Activated CD4-positive, alpha-beta T cell treated with anti-CD3 and anti-CD28 coated beads for 48 hours (primary cell): ENCODE data around the gene EML4.
"Not testable (repeated sequence)": the region's sequence is repeated elsewhere in the genome, so short reads cannot be mapped to it uniquely, and the experiment has no call there.

Source experiments
- DNase-seq: peaks from one replicate; pipeline ENCODE4 v3.0.0-alpha.2; 2020

Gene EML4

DNA sequence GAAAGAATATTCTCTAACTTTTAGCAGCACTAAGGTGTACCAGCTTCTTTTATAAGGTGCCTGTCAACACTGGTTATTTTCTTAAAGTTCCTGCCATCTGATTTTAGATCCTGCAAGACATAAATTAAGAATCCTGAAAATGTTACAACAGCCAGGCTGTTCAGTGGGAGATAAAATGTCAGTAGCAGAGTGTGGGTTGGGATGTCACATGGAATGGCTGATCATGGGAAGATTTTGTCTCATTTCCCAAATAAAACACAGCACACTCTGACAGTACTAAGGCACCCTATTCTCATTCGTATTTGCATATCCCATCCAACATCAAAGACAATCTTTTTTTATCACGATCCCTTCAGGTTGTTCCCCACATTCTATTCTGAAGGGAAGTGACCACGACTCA is 194.3 kb downstream of the EML4 start:
- no peak for DNase-seq

DNA sequence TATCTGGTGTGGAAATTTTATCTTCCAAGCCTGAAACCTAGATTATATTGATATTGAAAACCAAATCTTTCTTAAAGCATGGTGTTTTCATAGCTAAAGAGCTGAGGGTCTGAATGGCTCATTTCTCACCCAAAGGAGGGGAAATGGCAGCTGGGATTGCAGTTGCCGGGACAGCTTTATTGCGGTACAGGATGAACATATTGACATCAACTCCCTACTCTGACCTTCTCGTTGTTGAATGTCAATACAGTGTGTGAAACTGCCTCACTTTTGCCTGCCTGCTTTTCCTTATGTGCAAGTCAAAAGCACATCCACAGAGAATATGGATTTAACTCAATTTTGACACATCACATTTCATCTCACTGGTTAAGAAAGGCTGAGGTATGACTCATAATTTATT is 195.5 kb downstream of the EML4 start:
- no peak for DNase-seq

DNA sequence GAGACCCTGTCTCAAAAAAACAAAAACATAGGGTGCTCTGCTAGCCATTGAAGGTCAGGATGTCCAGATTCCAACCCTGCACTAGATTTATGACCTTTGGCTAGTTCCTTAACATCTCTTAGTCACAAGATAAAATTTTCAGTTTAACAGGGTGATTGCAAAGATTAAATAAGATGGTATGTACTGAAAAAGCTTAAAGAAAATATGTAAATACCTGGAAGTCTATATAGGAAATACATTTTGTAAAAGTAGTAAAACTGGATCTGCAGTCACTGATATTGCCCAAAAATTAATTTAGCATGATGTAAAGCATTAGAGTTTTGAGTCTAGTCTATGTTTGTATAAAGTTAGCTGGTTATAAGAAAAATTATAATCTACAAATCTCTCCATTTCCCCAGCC is 197.3 kb downstream of the EML4 start:
- DNase-seq = no peak

DNA sequence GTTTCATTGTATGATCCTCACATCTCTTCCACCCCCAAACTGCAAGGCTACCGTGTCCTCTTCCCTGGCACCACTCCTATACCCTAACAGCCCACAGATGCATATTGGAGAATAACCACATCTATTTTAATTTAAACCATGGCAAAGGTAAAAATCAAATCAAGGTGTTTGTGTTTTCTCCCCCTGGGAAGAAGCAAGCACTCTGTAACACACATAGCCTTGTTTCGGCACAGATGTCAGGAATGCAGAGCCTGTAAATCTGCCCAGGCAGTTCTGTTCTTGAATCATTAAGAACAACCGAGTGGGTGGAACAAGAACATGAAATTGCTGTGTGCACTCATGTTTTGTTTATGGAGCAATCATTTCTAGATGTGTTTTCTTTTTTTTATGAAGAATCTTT is 198.7 kb downstream of the EML4 start:
- no peak for DNase-seq

DNA sequence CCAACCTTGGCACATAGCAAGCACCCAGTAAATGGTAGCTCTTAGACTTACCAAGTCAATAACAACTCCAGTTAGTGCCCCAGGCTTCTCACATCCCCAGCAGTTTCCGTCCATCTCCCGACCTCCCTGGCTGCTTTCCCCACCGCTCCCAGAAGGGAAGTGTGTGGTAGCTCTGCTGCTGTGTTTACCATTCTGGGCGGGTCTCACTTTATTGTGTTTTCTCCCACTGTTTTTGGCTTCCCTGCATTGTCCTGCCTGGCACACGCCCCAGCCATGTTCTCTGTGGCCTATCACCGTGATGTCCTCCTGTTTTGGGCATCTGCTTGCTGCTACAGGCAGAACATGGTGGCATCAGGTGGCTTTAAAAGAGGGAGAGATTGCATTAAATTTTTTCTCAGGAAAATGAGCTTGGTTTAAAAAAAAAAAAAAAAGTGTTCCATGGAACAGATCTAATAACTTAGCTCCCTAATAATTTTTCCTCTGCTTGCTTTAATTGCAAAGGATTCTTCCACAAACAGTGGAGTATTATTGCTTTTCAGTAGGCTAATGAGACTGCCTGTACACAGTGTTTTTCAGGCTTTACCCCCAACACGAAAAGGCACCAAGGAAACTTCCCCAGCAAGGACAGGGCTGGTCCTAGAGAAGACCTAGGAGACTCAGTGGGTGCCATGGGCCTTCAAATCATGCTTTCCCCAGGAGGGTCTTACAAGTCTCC is 199.8 kb downstream of the EML4 start:
- DNase-seq = no peak

DNA sequence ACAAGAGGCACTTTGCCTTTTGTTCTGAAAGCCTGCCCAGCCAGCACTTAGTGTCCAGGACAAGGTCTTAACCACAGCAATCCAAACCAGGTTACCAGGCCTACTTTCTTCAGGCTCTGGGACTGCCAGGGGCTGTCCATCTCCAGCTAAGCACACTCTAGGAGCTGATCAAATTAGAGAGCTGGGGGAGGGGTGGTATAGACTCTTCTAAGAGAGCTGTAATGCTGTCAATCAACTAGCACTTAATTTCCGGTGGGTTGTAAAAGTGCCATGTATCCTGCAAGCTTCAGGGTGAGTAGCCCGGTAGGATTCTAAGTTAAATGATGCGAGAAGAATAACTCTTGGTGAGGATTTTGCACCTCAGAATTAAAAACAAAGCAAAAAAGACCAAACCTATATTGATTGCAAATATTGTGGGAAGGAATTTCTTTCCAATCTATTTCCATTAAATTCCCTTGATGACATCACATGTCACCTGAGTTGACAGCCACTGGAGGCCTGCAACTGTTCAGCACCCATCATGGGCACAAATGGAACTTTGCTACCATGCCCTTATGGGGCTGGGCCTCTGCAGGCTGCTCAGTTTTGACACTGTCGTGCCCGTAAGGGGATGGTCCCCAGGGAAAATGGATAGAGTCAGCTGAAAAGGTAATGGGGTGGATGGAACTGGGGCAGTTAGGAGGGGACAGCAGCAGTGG is 200.5 kb downstream of the EML4 start:
- DNase-seq = no peak

DNA sequence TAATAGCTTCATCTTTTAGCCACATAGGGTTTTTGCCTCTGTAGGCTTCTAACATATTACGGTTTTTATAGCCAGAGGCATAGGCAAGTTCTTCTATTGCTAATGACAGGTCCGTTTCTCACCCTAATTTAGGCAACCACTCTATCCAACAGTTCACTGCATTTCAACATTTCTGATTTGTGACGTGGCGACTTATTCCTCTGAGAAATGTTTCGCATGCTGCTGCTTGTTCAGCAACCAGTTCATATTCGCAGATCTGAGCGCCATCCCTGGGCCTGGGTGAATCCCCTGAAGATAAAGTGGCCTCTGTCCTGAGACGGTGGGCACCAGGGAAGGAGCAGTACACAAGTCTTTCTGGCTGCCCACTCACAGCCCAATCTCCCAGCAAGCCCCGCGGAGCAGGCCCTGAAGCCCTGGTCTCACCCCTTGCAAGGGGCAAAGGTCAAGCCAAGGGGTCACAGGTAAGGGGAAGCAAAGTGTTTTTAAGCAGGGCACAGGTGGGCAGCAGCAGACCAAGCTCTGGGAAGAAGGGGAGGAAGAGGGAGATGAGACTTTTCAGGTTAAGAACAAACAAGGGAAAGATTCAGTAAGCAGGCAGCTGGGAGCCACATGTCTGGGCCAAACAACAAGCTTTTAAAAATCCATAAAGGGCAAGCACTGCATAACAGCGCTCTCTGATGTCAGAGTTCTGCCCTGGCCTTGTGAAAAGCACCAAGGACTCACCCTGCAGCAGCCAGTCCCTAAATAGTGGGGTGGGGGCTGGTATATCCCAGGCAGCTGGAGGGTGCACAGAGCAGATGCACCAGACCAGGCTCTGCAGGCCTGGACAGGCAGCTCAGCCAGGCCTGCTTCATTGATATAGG is 202.7 kb downstream of the EML4 start:
- no peak for DNase-seq

DNA sequence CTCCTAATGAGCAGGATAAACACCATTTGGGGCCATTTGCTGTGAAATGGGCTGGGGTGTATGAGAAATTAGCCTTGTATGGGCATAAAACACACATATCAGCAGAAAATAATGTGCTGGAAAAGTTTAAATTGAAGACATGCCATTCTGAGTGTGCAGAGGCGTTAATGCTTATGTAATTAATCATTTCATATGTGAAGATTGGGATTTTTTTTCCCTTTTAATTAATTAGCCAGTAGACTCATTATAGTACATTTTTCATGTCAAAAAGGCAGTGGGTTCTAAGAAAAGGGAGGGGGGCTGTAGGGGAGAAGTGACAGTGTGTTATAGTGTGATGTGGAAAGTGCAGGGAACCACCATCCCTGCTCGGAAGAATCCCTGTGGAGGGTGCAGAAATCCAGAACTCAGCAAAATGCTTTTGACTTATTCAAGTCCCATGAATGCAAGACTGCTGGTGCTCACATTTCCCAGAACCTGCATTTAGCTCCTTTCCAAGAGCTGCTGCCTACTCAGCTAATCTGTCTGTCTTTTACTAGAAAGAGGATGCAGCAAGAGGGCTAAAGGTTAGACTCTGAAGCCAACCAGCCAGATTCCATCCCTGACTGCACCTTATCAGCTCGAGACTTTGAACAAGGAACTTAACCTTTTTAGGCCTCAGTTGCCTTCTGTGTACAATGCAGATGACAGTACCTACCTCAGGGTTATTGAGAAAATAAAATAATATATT is 203.5 kb downstream of the EML4 start:
- DNase-seq = no peak

DNA sequence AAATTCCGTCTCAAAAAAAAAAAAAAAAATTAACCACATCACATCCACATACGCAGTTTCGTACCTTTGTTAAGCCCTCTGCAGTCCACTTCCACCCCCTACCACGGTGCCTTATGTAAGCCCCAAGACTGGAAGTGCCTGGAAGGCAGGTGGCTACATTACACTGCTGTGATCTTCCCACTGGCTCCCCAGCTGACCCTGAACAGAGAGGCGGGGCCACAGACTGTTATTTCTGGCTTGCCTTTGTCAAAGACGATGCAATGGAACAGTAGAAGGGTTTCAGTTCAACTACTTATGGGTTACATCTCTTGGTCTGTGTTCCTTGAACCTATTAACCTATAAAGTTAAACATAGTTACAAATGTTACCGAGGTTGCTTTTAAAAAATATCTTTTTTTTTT is 207.6 kb downstream of the EML4 start:
- DNase-seq = no peak

DNA sequence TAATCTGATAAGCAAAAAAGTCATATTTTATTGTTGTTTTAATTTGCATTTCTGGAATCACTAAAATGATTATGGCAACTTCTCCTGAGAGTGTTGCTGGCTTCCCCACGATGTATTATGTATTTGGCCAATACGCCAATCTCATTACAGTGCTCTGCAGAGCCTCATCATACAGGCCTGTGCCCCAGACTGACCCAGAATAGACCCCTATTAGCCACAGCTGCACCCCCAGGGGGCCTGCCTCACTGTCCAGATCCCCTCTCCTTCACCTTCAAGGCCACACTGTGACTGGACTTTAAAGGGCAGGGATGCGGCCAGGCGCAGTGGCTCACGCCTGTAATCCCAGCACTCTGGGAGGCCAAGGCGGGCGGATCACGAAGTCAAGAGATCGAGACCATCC is 209.3 kb downstream of the EML4 start:
- no peak for DNase-seq

DNA sequence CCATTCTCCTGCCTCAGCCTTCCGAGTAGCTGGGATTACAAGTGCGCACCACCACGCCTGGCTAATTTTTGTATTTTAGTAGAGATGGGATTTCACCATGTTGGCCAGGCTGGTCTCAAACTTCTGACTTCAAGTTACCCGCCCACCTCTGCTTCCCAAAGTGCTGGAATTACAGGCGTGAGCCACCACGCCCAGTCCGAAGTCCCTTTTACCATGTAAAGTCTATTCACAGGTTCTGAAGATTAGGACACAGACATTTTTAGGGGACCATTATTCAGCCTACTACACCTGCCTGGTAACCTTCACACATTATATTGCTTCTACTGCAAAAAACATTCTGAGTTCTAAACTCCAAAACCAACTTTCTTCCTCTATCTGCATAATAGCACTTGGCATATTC is 210.9 kb downstream of the EML4 start:
- DNase-seq = not testable (repeated sequence)

DNA sequence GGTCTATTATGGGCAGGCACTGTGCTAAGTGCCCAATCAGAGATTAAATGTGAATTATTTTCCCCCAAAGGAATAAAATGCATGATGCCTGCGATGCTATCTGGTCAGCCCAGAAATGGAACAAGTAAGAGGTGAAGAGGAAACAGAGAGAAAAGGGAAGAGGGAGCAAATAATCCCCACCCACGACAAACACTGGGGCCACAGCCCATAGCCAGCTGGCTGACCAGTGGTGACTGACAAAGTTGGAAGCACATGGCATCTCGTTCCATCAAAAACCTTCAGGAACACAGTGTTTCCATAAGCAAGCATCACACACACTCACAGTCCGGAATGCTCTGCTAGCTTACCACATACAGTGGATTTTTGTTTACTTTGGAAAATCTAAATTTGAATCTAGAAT is 213.0 kb downstream of the EML4 start:
- no peak for DNase-seq
